Breast epithelium (tissue), 4 donors: ENCODE measurements around the gene NPIPB2. TPM values are rescaled to one million over a fixed set of nuclear protein-coding genes. Genes with fewer than 3 reads are reported as not detected.
"Not testable (repeated sequence)": the region's sequence is repeated elsewhere in the genome, so short reads cannot be mapped to it uniquely, and the experiment has no call there.

Experiments
- DNase-seq, 2 donors: peaks; one replicate each; pipeline ENCODE4 v3.0.0-alpha.2; 2019; ENCODE audit warnings: low spot score in 2 of 2
- H3K27ac ChIP-seq, 2 donors: fragments of 200-600 bp; sonication (generic) in 1 of 2; one replicate each; pipeline ENCODE4 v1.5.1; 2016 to 2019; ENCODE audit warnings: mild to moderate bottlenecking in 1 of 2
- H3K27me3 ChIP-seq, 2 donors: fragments of 200-600 bp; sonication (generic) in 1 of 2; one replicate each; pipeline versions ENCODE4 v1.5.1 to v1.6.0; 2017 to 2019; ENCODE audit warnings: control low read depth in 1 of 2, mild to moderate bottlenecking in 1 of 2
- H3K36me3 ChIP-seq: fragments of 200-600 bp; one replicate; pipeline ENCODE4 v1.5.1; 2019
- H3K4me1 ChIP-seq, 2 donors: fragments of 200-600 bp; sonication (generic); one replicate each; pipeline ENCODE4 v1.5.1; 2016 to 2019; ENCODE audit warnings: control low read depth in 1 of 2
- H3K4me3 ChIP-seq, 3 donors: fragments of 200-600 bp; sonication (generic); 1 replicate in 2 of 3; 2 replicates in 1 of 3; pipeline ENCODE4 v1.5.1; 2016 to 2019; ENCODE audit warnings: mild to moderate bottlenecking in 3 of 3, moderate library complexity in 2 of 3
- H3K9me3 ChIP-seq, 2 donors: fragments of 200-600 bp; sonication (generic) in 1 of 2; one replicate each; pipeline ENCODE4 v1.5.1; 2016 to 2019; ENCODE audit warnings: control low read depth in 1 of 2
- CTCF ChIP-seq, 3 donors: fragments of 450-650 bp; IDR thresholded peaks; one replicate each; pipeline ENCODE4 v1.5.1; 2016 to 2017; ENCODE audit warnings: antibody characterized with exemption in 3 of 3, mild to moderate bottlenecking in 3 of 3, moderate library complexity in 3 of 3
- POLR2A ChIP-seq: fragments of 450-650 bp; IDR thresholded peaks from one replicate; pipeline ENCODE4 v1.6.1; 2016; ENCODE audit warnings: antibody characterized with exemption, mild to moderate bottlenecking, moderate library complexity
- POLR2AphosphoS5 ChIP-seq, 3 donors: sonication (generic); formaldehyde crosslinking; IDR thresholded peaks; one replicate each; pipeline ENCODE4 v1.6.1; 2017; ENCODE audit warnings: antibody characterized with exemption in 3 of 3
- intact Hi-C: fragments of 100-400 bp; cut with DNase I; formaldehyde crosslinking; loops from one replicate; pipeline ENCODE4 v1.15.1; 2023; ENCODE audit warnings: low total_unique reads
- total RNA-seq, 3 donors: library from RNA; depleted of rRNA; stranded (reverse); fragments of >200 nt; gene quantifications; one replicate each; pipeline ENCODE4 v1.1.0, GENCODE V29; 2016

Gene NPIPB2
- total RNA-seq, 3 donors from 2014 or later, result 14.8 to 23.9 (median 20.3) TPM

GRCh38 chr16:11957591-11958395, 15.9 kb upstream of the NPIPB2 start:
- TF ChIP-seq POLR2A (no peak), CTCF (IDR thresholded peaks at IDR 0.05) (no peak), POLR2AphosphoS5 (IDR thresholded peaks at IDR 0.05) (no peak)
- no peak for DNase-seq
- no peaks in the 10 kb centered on the region for H3K4me1 ChIP-seq
- peak overlapping the region in 1 of 2 donors; percentile 66 for H3K27ac ChIP-seq
- intact Hi-C loops, result no loop called here
- no peaks in the 10 kb centered on the region for H3K9me3 ChIP-seq
- H3K27me3 ChIP-seq, result no peaks in the 10 kb centered on the region
- no peaks in the 10 kb centered on the region for H3K36me3 ChIP-seq
- H3K4me3 ChIP-seq, result no peak overlapping the region

GRCh38 chr16:11956558-11956957, 14.7 kb upstream of the NPIPB2 start:
- no peak for TF ChIP-seq POLR2A
- TF ChIP-seq POLR2AphosphoS5 (IDR thresholded peaks at IDR 0.05), result no peak
- TF ChIP-seq CTCF (IDR thresholded peaks at IDR 0.05), result no peak
- Histone ChIP-seq H3K9me3 (no peaks in the 10 kb centered on the region), H3K27ac (peak overlapping the region in 1 of 2 donors; percentile 72), H3K4me3 (no peak overlapping the region), H3K4me1 (no peaks in the 10 kb centered on the region), H3K27me3 (no peaks in the 10 kb centered on the region), H3K36me3 (no peaks in the 10 kb centered on the region)
- intact Hi-C loops, result no loop called here
- DNase-seq, result no peak

- intact Hi-C loops, result no loop called here
- H3K9me3 ChIP-seq, result no peaks in the 10 kb centered on the region
- DNase-seq, result no peak
- no peak overlapping the region for H3K4me3 ChIP-seq
- TF ChIP-seq POLR2AphosphoS5 (IDR thresholded peaks at IDR 0.05) (no peak), POLR2A (no peak), CTCF (IDR thresholded peaks at IDR 0.05) (no peak)
- H3K4me1 ChIP-seq, result no peaks in the 10 kb centered on the region
- H3K27ac ChIP-seq, result peak overlapping the region; percentile 2 to 72
- no peaks in the 10 kb centered on the region for H3K36me3 ChIP-seq
- no peaks in the 10 kb centered on the region for H3K27me3 ChIP-seq
Measured at GRCh38 chr16:11955713-11956123, 13.9 kb upstream of the NPIPB2 start.

- intact Hi-C loops, H3K27me3 ChIP-seq, H3K4me1 ChIP-seq, DNase-seq, H3K36me3 ChIP-seq, H3K4me3 ChIP-seq, H3K9me3 ChIP-seq, H3K27ac ChIP-seq: not testable (repeated sequence)
Measured at GRCh38 chr16:11953576-11953975, 11.7 kb upstream of the NPIPB2 start.

GRCh38 chr16:11950388-11950787, 8.5 kb upstream of the NPIPB2 start:
- intact Hi-C loops, result no loop called here
- no peak for DNase-seq
- Histone ChIP-seq H3K9me3 (no peaks in the 10 kb centered on the region), H3K4me3 (no peak overlapping the region), H3K27ac (no peak overlapping the region), H3K27me3 (no peaks in the 10 kb centered on the region), H3K4me1 (no peaks in the 10 kb centered on the region), H3K36me3 (no peaks in the 10 kb centered on the region)
- no peak for TF ChIP-seq CTCF (IDR thresholded peaks at IDR 0.05)
- no peak for TF ChIP-seq POLR2AphosphoS5 (IDR thresholded peaks at IDR 0.05)
- no peak for TF ChIP-seq POLR2A
